Cardiac muscle cell (in vitro differentiated cells and primary cell): ENCODE data around the gene LZTS2. TPM values are rescaled to one million over a fixed set of nuclear protein-coding genes. Genes with fewer than 3 reads are reported as not detected.

Experiments used
- DNase-seq, 2 donors: peaks; one replicate each; pipeline versions ENCODE4 v3.0.0 to v3.0.0-alpha.2; 2010 to 2017; ENCODE audit warnings: low read depth in 1 of 2, low spot score in 1 of 2
- H3K27ac ChIP-seq: fragments of 200-600 bp; sonication (generic); 2 replicates; pipeline ENCODE4 v1.5.1; 2016
- H3K27me3 ChIP-seq: fragments of 200-600 bp; sonication (generic); 2 replicates; pipeline ENCODE4 v1.6.0; 2016; ENCODE audit warnings: control low read depth
- H3K36me3 ChIP-seq: fragments of 200-600 bp; sonication (generic); 2 replicates; pipeline ENCODE4 v1.5.1; 2016; ENCODE audit warnings: control low read depth
- H3K4me1 ChIP-seq: fragments of 200-600 bp; sonication (generic); 2 replicates; pipeline ENCODE4 v1.8.1; 2017; ENCODE audit warnings: low read depth, mild to moderate bottlenecking, mixed run types
- H3K4me3 ChIP-seq: fragments of 200-600 bp; sonication (generic); 2 replicates; pipeline ENCODE4 v1.5.1; 2016; ENCODE audit warnings: mild to moderate bottlenecking
- H3K9me3 ChIP-seq: fragments of 200-600 bp; sonication (generic); 2 replicates; pipeline ENCODE4 v1.5.1; 2017; ENCODE audit warnings: low read depth, mild to moderate bottlenecking, control low read depth
- CTCF ChIP-seq: IDR thresholded peaks from 2 replicates; pipeline ENCODE4 v1.5.1; 2012; ENCODE audit warnings: low read depth, mild to moderate bottlenecking, low read length
- polyA plus RNA-seq: library from polyadenylated mRNA; unstranded; fragments of >200 nt; fragmentation: Nextera tagmentation; extraction: Ambion mirVana; gene quantifications from 2 replicates; pipeline ENCODE4 v1.2.1, GENCODE V29; 2016
- total RNA-seq: library from RNA; depleted of rRNA; stranded (reverse); fragments of >200 nt; gene quantifications from 2 replicates; pipeline ENCODE4 v1.2.3, GENCODE V29; 2016

Gene LZTS2
- total and polyA plus RNA-seq, 2 experiments from 2014 or later: 128 to 168 TPM

GRCh38 chr10:101044117-101044516 is 44.5 kb downstream of the LZTS2 start:
- Histone ChIP-seq H3K27me3 (peaks cover 44% of the 10 kb centered on the region), H3K27ac (no peak overlapping the region)

GRCh38 chr10:101046332-101047238 is 47.0 kb downstream of the LZTS2 start:
- peaks cover 68% of the 10 kb centered on the region for H3K27me3 ChIP-seq

More at GRCh38 chr10:101044117-101044516, 44.5 kb downstream of the LZTS2 start:
- Histone ChIP-seq H3K4me3 (no peak overlapping the region), H3K36me3 (no peaks in the 10 kb centered on the region), H3K4me1 (peaks cover 5% of the 10 kb centered on the region), H3K9me3 (no peaks in the 10 kb centered on the region)
- no peak for DNase-seq
- TF ChIP-seq CTCF: no peak

GRCh38 chr10:101047268-101047667 is 47.7 kb downstream of the LZTS2 start:
- Histone ChIP-seq H3K36me3 (no peaks in the 10 kb centered on the region), H3K27ac (no peak overlapping the region), H3K27me3 (peaks cover 73% of the 10 kb centered on the region), H3K9me3 (no peaks in the 10 kb centered on the region), H3K4me1 (peaks cover 3% of the 10 kb centered on the region), H3K4me3 (no peak overlapping the region)
- no peak for TF ChIP-seq CTCF
- DNase-seq: no peak

More at GRCh38 chr10:101046332-101047238, 47.0 kb downstream of the LZTS2 start:
- H3K36me3 ChIP-seq: no peaks in the 10 kb centered on the region
- no peak overlapping the region for H3K4me3 ChIP-seq
- peaks cover 5% of the 10 kb centered on the region for H3K4me1 ChIP-seq
- no peak for DNase-seq
- H3K27ac ChIP-seq: no peak overlapping the region
- no peaks in the 10 kb centered on the region for H3K9me3 ChIP-seq
- TF ChIP-seq CTCF: peak; percentile 4

- no peak overlapping the region for H3K4me3 ChIP-seq
- no peak overlapping the region for H3K27ac ChIP-seq
- no peaks in the 10 kb centered on the region for H3K9me3 ChIP-seq
- H3K4me1 ChIP-seq: no peaks in the 10 kb centered on the region
- peaks cover 75% of the 10 kb centered on the region for H3K27me3 ChIP-seq
- TF ChIP-seq CTCF: no peak
- DNase-seq: no peak
- no peaks in the 10 kb centered on the region for H3K36me3 ChIP-seq
These were observed 48.6 kb downstream of the LZTS2 start for GRCh38 chr10:101047961-101048892.

- Histone ChIP-seq H3K27me3 (peaks cover 68% of the 10 kb centered on the region), H3K9me3 (no peaks in the 10 kb centered on the region), H3K36me3 (no peaks in the 10 kb centered on the region), H3K4me1 (no peaks in the 10 kb centered on the region), H3K4me3 (no peak overlapping the region), H3K27ac (no peak overlapping the region)
- TF ChIP-seq CTCF: peak; percentile 89
- DNase-seq: peak; percentile 55 to 73
These were observed 50.8 kb downstream of the LZTS2 start for GRCh38 chr10:101050208-101051069.
